NK-92 (cell line): Measurements from ENCODE around the gene UBL7.

Source experiments
- DNase-seq: peaks from one replicate; lab custom pipeline; 2025; ENCODE audit not compliant: unreplicated experiment; lab: John Stamatoyannopoulos, UW

The UBL7 gene

GRCh38 chr15:74409225-74409624 is 51.7 kb downstream of the UBL7 start:
- no peak for DNase-seq

- DNase-seq = no peak
Measured at GRCh38 chr15:74408815-74409214, 52.1 kb downstream of the UBL7 start.

DNA sequence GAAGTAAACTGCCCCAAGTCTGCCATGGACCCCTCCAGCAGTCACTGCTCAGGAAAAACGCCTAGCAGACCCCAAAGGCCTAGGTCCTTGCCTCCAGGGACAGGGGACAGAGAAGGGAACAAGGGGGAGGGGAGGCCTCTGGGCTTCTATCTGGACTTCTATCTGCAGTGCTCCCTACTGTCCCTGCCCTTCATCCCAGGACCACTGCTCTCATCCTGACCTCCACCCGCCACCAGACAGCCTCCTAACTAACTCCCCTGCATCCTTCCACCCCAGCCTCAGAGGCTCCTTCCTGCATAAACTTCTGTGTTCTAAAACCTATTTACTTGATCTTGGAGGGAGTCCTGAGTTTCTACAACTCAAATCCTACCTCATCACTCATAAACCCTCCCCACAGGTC is 52.6 kb downstream of the UBL7 start:
- DNase-seq = no peak

DNA sequence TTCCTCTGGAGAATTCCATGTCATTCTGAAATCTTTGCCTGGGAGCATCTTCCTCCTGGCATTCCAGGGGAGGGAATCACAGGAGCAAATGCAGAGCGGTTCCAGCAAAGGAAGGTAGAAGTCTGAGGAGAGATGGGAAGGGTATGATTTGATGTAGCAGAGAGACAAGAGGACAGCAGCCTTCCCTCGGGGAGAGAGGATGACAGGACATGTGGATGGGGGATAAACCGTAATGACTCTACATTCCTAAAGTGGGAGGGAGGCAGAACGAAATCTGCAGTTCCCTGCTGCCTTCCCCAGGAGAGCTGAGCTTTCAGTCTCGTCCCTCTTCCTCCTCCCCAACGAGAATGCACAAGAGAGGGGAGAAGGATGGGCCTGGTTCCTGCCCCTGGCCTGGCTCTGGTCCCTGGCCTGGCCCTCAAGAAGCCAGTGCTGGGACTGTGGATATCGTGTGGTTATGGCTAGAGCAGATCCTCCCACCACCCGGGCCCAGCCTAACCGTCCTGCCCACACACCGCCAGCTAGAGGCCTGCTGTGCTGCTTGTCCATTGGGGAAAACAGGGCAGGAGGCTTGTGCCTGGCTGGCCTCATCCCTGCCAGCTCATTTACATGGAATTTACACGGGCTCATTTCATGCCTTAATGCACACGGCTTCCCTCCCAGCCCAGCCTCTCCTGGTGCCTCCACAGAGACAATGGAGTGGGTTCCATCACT is 53.8 kb downstream of the UBL7 start:
- no peak for DNase-seq

GRCh38 chr15:74406517-74406916 is 54.4 kb downstream of the UBL7 start:
- DNase-seq = no peak

GRCh38 chr15:74405823-74406222 is 55.1 kb downstream of the UBL7 start:
- DNase-seq = no peak

- no peak for DNase-seq
Measured at GRCh38 chr15:74403991-74404563, 56.9 kb downstream of the UBL7 start.

DNA sequence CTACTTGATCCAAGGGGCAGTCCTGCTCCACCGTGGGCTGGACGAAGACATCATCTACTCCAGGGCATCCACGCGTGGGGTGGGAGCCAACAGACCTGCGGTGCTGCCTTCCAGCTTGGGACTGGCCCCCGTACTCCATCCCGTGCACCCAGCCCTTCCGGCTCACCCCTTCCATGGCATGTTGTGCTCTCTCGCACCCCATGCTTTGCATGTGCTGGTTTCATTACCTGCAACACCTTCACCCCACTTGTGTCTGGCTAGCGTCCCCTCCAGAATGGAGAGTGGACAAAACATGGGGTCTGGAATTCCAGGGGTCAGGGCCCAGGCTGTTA is 57.4 kb downstream of the UBL7 start:
- DNase-seq = no peak

DNA sequence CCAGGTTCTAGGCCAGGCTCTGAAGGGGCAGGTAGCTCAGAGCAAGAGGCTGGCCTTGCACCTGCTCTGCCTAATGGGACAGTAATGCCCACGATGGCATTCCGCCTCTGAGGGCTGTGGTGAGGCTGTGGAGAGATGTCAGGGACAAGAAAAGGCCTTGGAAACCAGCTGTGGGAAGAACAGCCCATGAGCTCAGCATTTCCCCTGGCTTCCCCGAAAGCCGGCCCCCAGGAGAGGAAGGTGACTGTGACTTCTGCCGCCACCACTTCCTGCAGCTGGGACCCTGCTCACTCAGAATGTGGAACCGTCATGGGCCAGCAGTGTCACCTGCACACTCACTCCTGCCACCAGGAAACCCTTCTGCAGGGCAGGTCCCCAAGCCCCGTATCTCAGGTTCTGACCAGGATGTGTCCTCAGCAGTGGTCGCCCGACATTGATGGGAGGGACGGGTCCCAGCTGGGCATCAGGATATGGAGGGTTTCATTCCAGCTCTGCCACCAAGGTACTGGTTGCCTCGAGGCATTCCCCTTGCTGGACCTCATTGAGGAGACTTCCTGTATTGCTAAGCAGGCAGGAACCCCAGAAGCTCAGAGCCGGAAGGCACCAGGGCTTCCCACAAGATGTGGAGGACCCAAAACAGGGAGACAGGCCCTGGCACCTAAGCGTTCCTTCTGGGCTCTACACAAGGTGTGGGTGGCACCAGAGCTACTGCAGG is 57.9 kb downstream of the UBL7 start:
- DNase-seq = no peak

DNA sequence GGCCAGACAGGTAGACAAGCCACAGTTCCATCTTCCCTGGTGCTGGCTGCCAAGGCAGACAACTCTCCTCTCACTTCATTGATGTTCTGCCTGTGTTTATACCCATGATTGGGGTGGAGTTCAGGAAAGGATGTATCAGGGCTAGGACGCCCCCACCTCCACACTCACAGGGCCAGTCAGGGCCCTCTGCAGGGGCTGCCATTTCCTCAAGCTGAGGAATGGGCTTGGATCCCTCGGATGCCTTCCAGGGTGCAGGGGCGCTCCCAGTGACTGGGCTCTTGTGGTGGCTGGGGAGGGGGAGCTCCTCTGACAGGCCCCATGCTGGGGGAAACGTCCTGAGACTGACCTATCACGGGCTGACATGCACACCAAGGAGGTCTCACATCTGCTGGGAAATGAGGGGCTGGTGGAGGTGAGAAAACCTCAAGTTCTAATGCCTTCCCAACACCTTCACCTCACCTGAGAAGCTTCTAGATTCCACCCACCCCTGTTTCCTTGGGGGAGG is 58.6 kb downstream of the UBL7 start:
- no peak for DNase-seq

- DNase-seq = no peak
Measured at GRCh38 chr15:74400915-74401757, 59.8 kb downstream of the UBL7 start.

DNA sequence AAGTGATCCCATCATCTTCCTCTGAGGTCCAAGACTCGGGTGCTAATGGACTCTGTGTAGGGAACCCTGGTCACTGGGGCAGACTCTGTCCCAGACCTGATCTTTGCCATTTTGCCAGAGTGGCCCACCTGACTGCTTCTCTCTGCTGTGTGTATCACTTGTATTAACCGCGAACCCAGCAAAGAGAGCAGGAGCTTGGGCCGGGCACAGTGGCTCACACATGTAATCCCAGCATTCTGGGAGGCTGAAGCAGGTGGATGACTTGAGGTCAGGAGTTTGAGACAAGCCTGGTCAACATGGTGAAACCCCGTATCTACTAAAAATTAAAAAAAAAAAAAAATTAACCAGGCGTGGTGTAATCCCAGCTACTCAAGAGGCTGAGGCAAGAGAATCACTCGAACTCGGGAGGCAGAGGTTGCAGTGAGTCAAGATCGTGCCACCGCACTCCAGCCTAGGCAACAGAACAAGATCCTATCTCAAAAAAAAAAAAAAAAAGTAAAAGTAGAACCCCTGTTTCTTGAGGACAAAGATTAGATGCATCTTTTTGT is 60.6 kb downstream of the UBL7 start:
- no peak for DNase-seq

DNA sequence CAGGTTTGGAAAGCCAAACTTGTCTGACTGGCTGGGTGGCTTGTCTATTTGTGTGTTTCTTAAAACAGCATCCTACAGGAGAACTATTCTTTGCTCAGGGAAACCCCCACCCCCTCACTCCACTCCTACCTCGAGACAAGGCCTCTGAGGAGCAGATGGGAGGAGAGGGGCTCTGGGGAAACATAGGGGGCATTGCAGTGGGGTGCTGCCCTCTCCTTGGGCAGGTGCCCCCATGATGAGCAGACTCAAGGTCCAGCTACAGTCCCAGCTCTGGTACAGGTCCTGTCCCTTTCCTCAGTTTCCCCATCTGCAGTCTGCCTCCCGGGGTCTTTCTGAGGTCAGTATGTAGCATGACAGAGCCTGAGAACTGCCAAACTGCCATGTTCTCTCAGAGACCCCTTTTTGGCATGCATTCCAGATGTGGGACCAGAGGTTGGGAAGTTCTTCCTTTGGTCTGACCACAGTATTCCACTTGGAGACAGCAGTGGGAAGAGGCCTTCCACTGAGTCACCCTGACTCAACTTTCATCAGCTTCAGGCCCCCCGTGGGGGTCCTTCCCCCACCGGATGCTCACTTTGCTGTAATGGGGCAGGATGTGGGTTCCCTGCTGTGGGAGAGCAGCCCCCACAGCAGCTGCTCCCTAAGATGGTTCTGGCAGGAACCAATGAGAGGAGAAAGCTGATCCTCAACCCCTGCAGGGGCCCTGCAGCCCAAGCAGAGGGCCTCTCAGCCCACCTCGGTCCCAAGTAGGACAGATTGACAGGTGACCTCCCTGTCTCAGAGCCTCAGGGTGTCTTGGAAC is 61.2 kb downstream of the UBL7 start:
- no peak for DNase-seq

- no peak for DNase-seq
Measured at GRCh38 chr15:74399100-74399499, 61.9 kb downstream of the UBL7 start.

DNA sequence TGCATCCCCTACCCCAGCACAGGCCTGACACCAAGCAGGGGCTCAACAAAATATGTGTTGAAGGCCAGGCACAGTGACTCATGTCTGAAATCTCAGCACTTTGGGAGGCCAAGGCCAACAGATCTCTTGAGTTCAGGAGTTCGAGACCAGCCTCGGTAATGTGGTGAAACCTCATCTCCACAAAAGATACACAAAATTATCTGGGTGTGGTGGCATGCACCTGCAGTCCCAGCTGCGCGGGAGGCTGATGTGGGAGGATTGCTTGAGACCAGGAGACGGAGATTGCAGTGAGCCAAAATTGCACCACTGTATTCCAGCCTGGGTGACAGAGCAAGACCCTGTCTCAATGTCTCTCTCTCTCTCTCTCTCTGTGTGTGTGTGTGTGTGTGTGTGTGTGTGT is 62.8 kb downstream of the UBL7 start:
- no peak for DNase-seq

- DNase-seq = no peak
Measured at GRCh38 chr15:74397239-74398068, 63.5 kb downstream of the UBL7 start.

DNA sequence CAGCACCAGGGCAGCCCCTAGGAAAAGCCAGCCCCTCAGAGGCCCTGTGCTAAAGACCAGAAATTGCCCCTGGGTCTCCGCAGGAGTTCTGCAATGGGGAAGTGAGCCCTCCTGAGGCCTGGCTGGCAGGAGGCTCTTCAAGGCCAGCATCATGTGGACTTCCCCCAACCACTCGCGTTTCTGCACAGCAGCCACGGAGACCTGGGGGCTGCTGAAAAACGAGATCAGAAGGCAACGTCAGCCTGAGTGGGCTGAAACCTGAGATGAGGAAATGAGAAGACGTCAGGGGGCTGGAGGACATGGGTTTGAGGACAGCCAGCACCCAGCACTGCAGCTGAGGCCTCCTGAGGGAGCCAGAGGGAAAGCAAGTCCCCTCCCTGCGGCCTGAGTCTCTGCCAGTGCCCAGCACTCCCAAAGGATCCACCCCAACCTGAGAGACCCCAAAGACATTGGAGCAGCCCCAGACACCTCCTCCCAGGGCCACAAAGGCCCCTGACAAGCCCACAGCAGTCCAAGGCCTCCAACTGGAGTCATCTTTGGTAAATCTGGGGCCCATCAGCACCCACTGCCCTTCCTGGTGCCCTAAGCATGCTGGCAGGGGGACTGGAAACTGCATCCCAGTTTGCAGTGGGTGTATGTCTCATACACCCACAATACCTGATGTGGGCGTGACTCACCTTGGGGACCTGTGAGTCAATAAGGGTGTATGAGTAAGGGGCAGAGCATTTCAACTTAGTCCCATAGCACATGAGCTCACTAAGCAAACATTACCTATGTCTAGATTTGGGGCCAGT is 64.3 kb downstream of the UBL7 start:
- DNase-seq = no peak

GRCh38 chr15:74396146-74396438 is 64.9 kb downstream of the UBL7 start:
- no peak for DNase-seq
